22Rv1 (cell line): ENCODE results near the gene STING1.
"Not testable (repeated sequence)": the region's sequence is repeated elsewhere in the genome, so short reads cannot be mapped to it uniquely, and the experiment has no call there.

Experiments
- H3K27ac ChIP-seq: fragments of 450-650 bp; 2 replicates; pipeline ENCODE4 v1.5.1; 2017
- CTCF ChIP-seq: fragments of 450-650 bp; IDR thresholded peaks from 2 replicates; pipeline ENCODE4 v1.5.1; 2017; ENCODE audit warnings: mild to moderate bottlenecking
- ZFX ChIP-seq: fragments of 450-650 bp; IDR thresholded peaks from 2 replicates; pipeline ENCODE4 v1.6.1; 2017; ENCODE audit warnings: antibody characterized with exemption, borderline replicate concordance

Gene STING1

GRCh38 chr5:139501381-139501780 lies 18.8 kb upstream of the STING1 start:
- H3K27ac ChIP-seq, result no peak overlapping the region
- TF ChIP-seq ZFX, result no peak

GRCh38 chr5:139495638-139496435 lies 13.3 kb upstream of the STING1 start:
- no peak overlapping the region for H3K27ac ChIP-seq
- TF ChIP-seq CTCF (no peak), ZFX (no peak)

- no peak for TF ChIP-seq CTCF
- TF ChIP-seq ZFX, result no peak
Observed at GRCh38 chr5:139494832-139495231, 12.3 kb upstream of the STING1 start.

GRCh38 chr5:139494256-139494655 lies 11.7 kb upstream of the STING1 start:
- H3K27ac ChIP-seq, result no peak overlapping the region

More at GRCh38 chr5:139494832-139495231, 12.3 kb upstream of the STING1 start:
- H3K27ac ChIP-seq, result no peak overlapping the region

GRCh38 chr5:139492700-139493192 lies 10.2 kb upstream of the STING1 start:
- TF ChIP-seq CTCF (no peak), ZFX (no peak)
- no peak overlapping the region for H3K27ac ChIP-seq

More at GRCh38 chr5:139494256-139494655, 11.7 kb upstream of the STING1 start:
- TF ChIP-seq ZFX (no peak), CTCF (no peak)

- H3K27ac ChIP-seq, result no peak overlapping the region
- no peak for TF ChIP-seq CTCF
- no peak for TF ChIP-seq ZFX
Observed at GRCh38 chr5:139488260-139488659, 5.7 kb upstream of the STING1 start.

GRCh38 chr5:139486201-139486600 lies 3.6 kb upstream of the STING1 start:
- no peak overlapping the region for H3K27ac ChIP-seq
- no peak for TF ChIP-seq ZFX

GRCh38 chr5:139482890-139483208 lies 291 bp upstream of the STING1 start:
- not testable (repeated sequence) for H3K27ac ChIP-seq

GRCh38 chr5:139481580-139482049 lies 943 bp downstream of the STING1 start:
- no peak overlapping the region for H3K27ac ChIP-seq
- TF ChIP-seq ZFX (no peak), CTCF (no peak)
